Smooth muscle cell (in vitro differentiated cells): ENCODE data around the gene LRPPRC. TPM values are rescaled to one million over a fixed set of nuclear protein-coding genes. Genes with fewer than 3 reads are reported as not detected.

Source experiments
- DNase-seq: peaks from one replicate; lab custom pipeline; 2025; ENCODE audit not compliant: unreplicated experiment; lab: John Stamatoyannopoulos, UW
- H2AFZ ChIP-seq: fragments of 200-600 bp; sonication (generic); 2 replicates; pipeline ENCODE4 v1.6.0; 2016; ENCODE audit warnings: antibody characterized with exemption, low read depth, mild to moderate bottlenecking
- H3F3A ChIP-seq: fragments of 200-600 bp; sonication (generic); 2 replicates; pipeline ENCODE4 v1.6.0; 2017; ENCODE audit warnings: antibody characterized with exemption, low read depth
- H3K27ac ChIP-seq: fragments of 200-600 bp; sonication (generic); 2 replicates; pipeline ENCODE4 v1.5.1; 2016; ENCODE audit warnings: low read depth, mild to moderate bottlenecking
- H3K27me3 ChIP-seq: fragments of 200-600 bp; sonication (generic); 2 replicates; pipeline ENCODE4 v1.6.1; 2016; ENCODE audit warnings: low read depth, mild to moderate bottlenecking
- H3K36me3 ChIP-seq: fragments of 200-600 bp; sonication (generic); 2 replicates; pipeline ENCODE4 v1.5.1; 2016; ENCODE audit warnings: low read depth
- H3K4me1 ChIP-seq: fragments of 200-600 bp; sonication (generic); 2 replicates; pipeline ENCODE4 v1.5.1; 2016; ENCODE audit warnings: low read depth
- H3K4me2 ChIP-seq: fragments of 200-600 bp; sonication (generic); 2 replicates; pipeline ENCODE4 v1.6.0; 2016; ENCODE audit warnings: mild to moderate bottlenecking
- H3K4me3 ChIP-seq: fragments of 200-600 bp; sonication (generic); 2 replicates; pipeline ENCODE4 v1.5.1; 2016; ENCODE audit warnings: mild to moderate bottlenecking
- H3K79me2 ChIP-seq: fragments of 200-600 bp; sonication (generic); 2 replicates; pipeline ENCODE4 v1.6.0; 2016; ENCODE audit warnings: low read depth, mild to moderate bottlenecking
- H3K9ac ChIP-seq: fragments of 200-600 bp; sonication (generic); 2 replicates; pipeline ENCODE4 v1.6.0; 2016; ENCODE audit warnings: low read depth
- H3K9me3 ChIP-seq: fragments of 200-600 bp; sonication (generic); replicated peaks from 2 replicates; pipeline ENCODE4 v1.5.1; 2016; ENCODE audit warnings: low read depth
- H4K20me1 ChIP-seq: fragments of 200-600 bp; sonication (generic); 2 replicates; pipeline ENCODE4 v1.6.0; 2016; ENCODE audit warnings: low read depth
- CTCF ChIP-seq: fragments of 200-600 bp; sonication (generic); IDR thresholded peaks from 2 replicates; pipeline ENCODE4 v1.5.1; 2017; ENCODE audit warnings: borderline replicate concordance, mild to moderate bottlenecking, antibody characterized with exemption; ENCODE audit not compliant: insufficient read depth, poor library complexity, severe bottlenecking
- WGBS: methylation state at CpG from one replicate; pipeline ENCODE4 v1.1.7; 2016; ENCODE audit warnings: low lambda C conversion rate; 5-methylcytosine and 5-hydroxymethylcytosine counted together
- polyA plus RNA-seq: library from polyadenylated mRNA; unstranded; fragments of >200 nt; fragmentation: Nextera tagmentation; extraction: Ambion mirVana; gene quantifications from 2 replicates; pipeline ENCODE4 v1.2.1, GENCODE V29; 2016
- total RNA-seq: library from RNA; depleted of rRNA; stranded (reverse); fragments of >200 nt; gene quantifications from 2 replicates; pipeline ENCODE4 v1.2.3, GENCODE V29; 2014

Gene LRPPRC
- total and polyA plus RNA-seq, 2 experiments from 2014 or later, result 19.9 to 45.6 TPM

- Histone ChIP-seq H3K4me2 (no peak overlapping the region), H2AFZ (no peak overlapping the region), H3K9ac (no peak overlapping the region), H3K9me3 (no peaks in the 10 kb centered on the region), H3K27ac (no peak overlapping the region), H3K4me3 (no peak overlapping the region), H3K36me3 (no peaks in the 10 kb centered on the region), H3K79me2 (no peaks in the 10 kb centered on the region), H4K20me1 (no peaks in the 10 kb centered on the region), H3F3A (no peaks in the 10 kb centered on the region), H3K27me3 (peaks cover 50% of the 10 kb centered on the region), H3K4me1 (no peaks in the 10 kb centered on the region)
- no peak for DNase-seq
- no peak for TF ChIP-seq CTCF
- 84% methylated on average over 2 of the region's 2 CpGs for WGBS
Observed at GRCh38 chr2:43855292-43855691, 140.5 kb downstream of the LRPPRC start.

GRCh38 chr2:43854671-43855070 is 141.1 kb downstream of the LRPPRC start:
- Histone ChIP-seq H3K27ac (no peak overlapping the region), H3K36me3 (no peaks in the 10 kb centered on the region), H3K9ac (no peak overlapping the region), H4K20me1 (no peaks in the 10 kb centered on the region), H3K4me2 (no peak overlapping the region), H3K27me3 (peaks cover 48% of the 10 kb centered on the region), H3K9me3 (no peaks in the 10 kb centered on the region), H3F3A (no peaks in the 10 kb centered on the region), H2AFZ (no peak overlapping the region), H3K4me1 (no peaks in the 10 kb centered on the region), H3K4me3 (no peak overlapping the region), H3K79me2 (no peaks in the 10 kb centered on the region)
- TF ChIP-seq CTCF, result no peak
- no peak for DNase-seq
- WGBS, result 83% methylated on average over 3 of the region's 3 CpGs

DNA sequence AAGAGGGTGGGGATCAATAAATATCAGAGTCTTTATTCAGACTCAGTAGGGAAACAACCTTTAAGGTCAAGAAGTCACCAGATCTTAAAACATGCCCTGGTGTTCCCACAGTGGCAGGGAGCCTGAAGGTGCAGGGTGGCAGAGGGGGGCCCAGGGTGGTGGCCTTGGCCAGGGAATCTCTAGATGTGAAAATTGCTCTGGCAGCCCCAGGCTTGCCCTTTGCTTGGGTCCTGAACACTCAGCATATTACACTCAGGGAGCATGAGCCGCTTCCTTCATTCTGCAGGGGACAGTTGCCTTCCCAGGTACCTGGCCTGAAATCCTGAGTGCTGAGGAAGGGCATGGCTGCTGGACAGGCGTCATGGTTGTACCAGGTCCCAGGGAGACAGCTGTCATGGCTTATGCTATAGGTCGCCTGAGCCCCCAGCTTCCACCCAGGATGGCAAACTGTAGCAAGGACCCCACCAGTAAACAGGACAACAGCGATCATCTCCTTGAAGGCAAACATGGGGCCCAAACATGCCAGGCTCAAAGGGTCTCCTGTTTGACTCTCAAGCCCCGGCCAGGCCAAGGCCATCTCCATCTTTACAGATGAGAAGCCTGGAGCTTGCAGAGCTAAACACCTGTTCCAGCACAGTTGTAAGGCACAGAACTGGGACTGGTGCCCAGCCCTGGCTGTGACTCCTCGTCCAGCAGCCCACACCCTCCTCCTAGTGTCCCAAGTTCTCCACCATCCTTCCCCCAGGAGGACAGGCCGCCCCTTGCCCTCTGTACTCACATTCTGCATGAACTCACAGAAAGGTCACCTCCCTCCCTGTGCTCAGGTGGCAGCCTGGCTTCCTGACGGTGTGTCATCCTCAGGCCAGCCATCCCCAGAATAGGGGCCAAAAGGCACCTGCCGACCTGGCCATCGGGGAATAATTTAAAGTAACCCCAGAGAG is 142.4 kb downstream of the LRPPRC start:
- H3K9me3 ChIP-seq, result no peaks in the 10 kb centered on the region
- no peak overlapping the region for H2AFZ ChIP-seq
- no peak overlapping the region for H3K4me2 ChIP-seq
- no peak overlapping the region for H3K27ac ChIP-seq
- H3K36me3 ChIP-seq, result no peaks in the 10 kb centered on the region
- no peaks in the 10 kb centered on the region for H3F3A ChIP-seq
- no peak overlapping the region for H3K9ac ChIP-seq
- H4K20me1 ChIP-seq, result no peaks in the 10 kb centered on the region
- no peak for DNase-seq
- H3K4me1 ChIP-seq, result no peaks in the 10 kb centered on the region
- TF ChIP-seq CTCF, result no peak
- no peaks in the 10 kb centered on the region for H3K79me2 ChIP-seq
- peaks cover 37% of the 10 kb centered on the region for H3K27me3 ChIP-seq
- WGBS, result 90% methylated on average over 10 of the region's 10 CpGs
- no peak overlapping the region for H3K4me3 ChIP-seq
